Muscle of leg (tissue), 11 donors: Measurements from ENCODE around the gene C4BPB. TPM values are rescaled to one million over a fixed set of nuclear protein-coding genes. Genes with fewer than 3 reads are reported as not detected.

ENCODE experiments used
- DNase-seq: peaks from one replicate; pipeline ENCODE4 v3.0.0; 2013
- H3K27ac ChIP-seq: one replicate; pipeline ENCODE4 v1.5.1; 2013; ENCODE audit warnings: mild to moderate bottlenecking, low read length, control low read depth
- H3K27me3 ChIP-seq: one replicate; pipeline ENCODE4 v1.6.1; 2013; ENCODE audit warnings: low read length; ENCODE audit not compliant: control insufficient read depth, insufficient read depth
- H3K36me3 ChIP-seq: one replicate; pipeline ENCODE4 v1.6.1; 2013; ENCODE audit warnings: low read length; ENCODE audit not compliant: control insufficient read depth, insufficient read depth
- H3K4me1 ChIP-seq: one replicate; pipeline ENCODE4 v1.6.1; 2013; ENCODE audit warnings: low read length; ENCODE audit not compliant: control insufficient read depth, insufficient read depth
- H3K4me3 ChIP-seq: one replicate; pipeline ENCODE4 v1.5.1; 2013; ENCODE audit warnings: low read length, control low read depth
- H3K9me3 ChIP-seq: replicated peaks from 2 replicates; pipeline ENCODE4 v1.6.1; 2013; ENCODE audit warnings: low read depth, low read length; ENCODE audit not compliant: control insufficient read depth
- WGBS: methylation state at CpG from one replicate; pipeline ENCODE4 v1.1.5; 2013; ENCODE audit warnings: missing lambda C conversion rate; ENCODE audit not compliant: insufficient coverage; 5-methylcytosine and 5-hydroxymethylcytosine counted together
- polyA plus RNA-seq, 8 donors: library from polyadenylated mRNA; unstranded; fragments of 120-200 nt; gene quantifications; one replicate each; pipeline versions ENCODE4 v1.2.1 to v1.2.3, GENCODE V29; 2013; ENCODE audit warnings: inconsistent platforms in 1 of 8, low replicate concordance in 1 of 8; ENCODE audit not compliant: insufficient read length in 8 of 8, insufficient read depth in 1 of 8
- total RNA-seq: library from RNA; stranded (reverse); fragments of 120-200 nt; gene quantifications from one replicate; pipeline ENCODE4 v1.2.4, GENCODE V29; 2013

Gene C4BPB
- total and polyA plus RNA-seq, 9 donors, result 0.11 to 0.53 (median 0.32) TPM; not detected in 1

GRCh38 chr1:207049974-207050391, 38.7 kb upstream of the C4BPB start:
- no peaks in the 10 kb centered on the region for H3K27me3 ChIP-seq
- H3K36me3 ChIP-seq, result peaks cover 10% of the 10 kb centered on the region
- peaks cover 21% of the 10 kb centered on the region for H3K4me1 ChIP-seq
- no peaks in the 10 kb centered on the region for H3K9me3 ChIP-seq
- 4% methylated on average over 4 of the region's 6 CpGs for WGBS
- peak overlapping the region; percentile 90 for H3K27ac ChIP-seq
- H3K4me3 ChIP-seq, result peak overlapping the region; percentile 98
- DNase-seq, result peak; percentile 71

- H3K27me3 ChIP-seq, result no peaks in the 10 kb centered on the region
- H3K36me3 ChIP-seq, result peaks cover 10% of the 10 kb centered on the region
- H3K27ac ChIP-seq, result peak overlapping the region; percentile 90
- H3K9me3 ChIP-seq, result no peaks in the 10 kb centered on the region
- peak; percentile 97 for DNase-seq
- H3K4me3 ChIP-seq, result peak overlapping the region; percentile 98
- WGBS, result 0% methylated on average over 44 of the region's 47 CpGs
- H3K4me1 ChIP-seq, result peaks cover 23% of the 10 kb centered on the region
Observed at GRCh38 chr1:207050480-207051190, 38.0 kb upstream of the C4BPB start.

- DNase-seq, result no peak
- no peaks in the 10 kb centered on the region for H3K27me3 ChIP-seq
- H3K4me3 ChIP-seq, result peak within 1 kb of the TSS; percentile 98
- peaks cover 23% of the 10 kb centered on the region for H3K4me1 ChIP-seq
- no peaks in the 10 kb centered on the region for H3K9me3 ChIP-seq
- peaks cover 10% of the 10 kb centered on the region for H3K36me3 ChIP-seq
- peak within 1 kb of the TSS; percentile 90 for H3K27ac ChIP-seq
- WGBS, result 76% methylated on average over 5 of the region's 15 CpGs
Observed at GRCh38 chr1:207051191-207051943, 37.3 kb upstream of the C4BPB start, which contains the start of gene YOD1. Gene YOD1, minus strand, starts transcription at chr1:207051208. Its CDS starts 178 bp downstream, at chr1:207051030.

DNA sequence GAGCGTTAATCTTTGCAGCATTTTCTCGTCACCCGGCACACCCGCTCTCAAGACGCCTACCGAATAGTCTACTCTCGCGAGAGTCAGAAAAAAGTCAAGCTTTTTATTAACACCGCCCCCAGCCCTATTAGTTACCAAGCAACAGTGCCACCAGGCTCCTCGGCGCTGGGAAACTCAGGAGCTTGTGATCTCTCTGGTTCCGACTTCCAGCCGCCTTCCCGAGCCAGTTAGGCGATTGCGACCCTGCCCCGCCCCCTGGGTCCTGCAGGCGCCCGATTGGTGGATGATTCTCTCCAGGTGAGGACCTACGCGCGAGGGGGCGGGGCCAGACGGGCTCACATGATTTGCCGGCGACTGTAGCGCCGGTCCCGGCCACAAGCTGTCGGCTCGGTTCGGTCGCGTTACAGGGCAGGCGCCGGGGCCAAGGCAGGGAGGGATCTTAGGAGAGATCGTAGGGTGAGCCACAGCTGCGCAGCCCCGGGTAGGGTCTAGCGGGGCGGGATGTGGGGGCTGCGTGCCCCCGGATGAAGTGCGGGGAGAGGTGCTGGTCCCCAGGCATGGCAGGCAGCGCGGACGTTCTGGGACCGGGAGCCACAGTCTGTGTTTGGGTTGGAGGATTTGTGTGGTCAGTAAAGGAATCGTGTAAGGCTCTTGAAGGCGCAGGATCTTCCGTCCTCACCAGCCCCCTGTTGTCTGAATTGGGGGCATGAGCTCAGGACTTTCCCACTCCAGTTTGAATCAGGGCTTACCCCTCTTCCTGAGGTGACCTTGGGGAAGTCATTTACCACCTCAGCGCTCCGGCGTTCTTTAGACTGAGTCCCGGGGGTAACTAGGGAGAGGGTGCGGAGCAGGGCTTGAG, 35.5 kb upstream of the C4BPB start, which contains the start of gene PFKFB2:
PFKFB2 (plus strand) TSS at position 365 of the 859 bp plus-strand sequence. CDS start 1,443 bp downstream, outside the sequence.
- Histone ChIP-seq H3K36me3 (peaks cover 10% of the 10 kb centered on the region), H3K4me3 (peak within 1 kb of the TSS; percentile 83), H3K4me1 (peaks cover 27% of the 10 kb centered on the region), H3K27me3 (no peaks in the 10 kb centered on the region), H3K27ac (peak within 1 kb of the TSS; percentile 87), H3K9me3 (no peaks in the 10 kb centered on the region)
- DNase-seq, result peak; percentile 97
- WGBS, result under 1% methylated on average over 50 of the region's 56 CpGs

DNA sequence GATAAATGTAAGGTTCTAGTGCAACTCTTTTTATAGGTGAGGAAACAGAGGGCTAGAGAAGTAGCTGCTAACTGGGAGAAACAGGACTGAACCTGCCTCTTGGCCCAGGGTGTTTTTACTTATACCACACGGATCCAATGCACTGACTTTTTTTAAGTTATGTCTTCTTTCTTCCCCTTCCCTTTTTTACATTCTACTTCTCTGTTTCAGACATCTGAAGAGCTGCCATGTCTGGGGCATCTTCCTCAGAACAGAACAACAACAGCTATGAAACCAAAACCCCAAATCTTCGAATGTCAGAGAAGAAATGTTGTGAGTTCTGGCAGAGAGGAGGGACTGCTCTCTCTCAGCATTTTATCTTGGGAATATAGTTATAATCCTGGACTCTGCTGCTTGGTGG, 34.2 kb upstream of the C4BPB start:
- Histone ChIP-seq H3K36me3 (no peaks in the 10 kb centered on the region), H3K27ac (peak overlapping the region; percentile 30), H3K4me3 (no peak overlapping the region), H3K9me3 (no peaks in the 10 kb centered on the region), H3K4me1 (peaks cover 24% of the 10 kb centered on the region), H3K27me3 (no peaks in the 10 kb centered on the region)
- peak; percentile 43 for DNase-seq
- 33% methylated on average over 1 of the region's 2 CpGs for WGBS

GRCh38 chr1:207055386-207056001, 33.2 kb upstream of the C4BPB start:
- WGBS, result no CpG with 5 or more reads among the region's 3 CpGs
- no peak overlapping the region for H3K4me3 ChIP-seq
- peak overlapping the region; percentile 67 for H3K27ac ChIP-seq

DNA sequence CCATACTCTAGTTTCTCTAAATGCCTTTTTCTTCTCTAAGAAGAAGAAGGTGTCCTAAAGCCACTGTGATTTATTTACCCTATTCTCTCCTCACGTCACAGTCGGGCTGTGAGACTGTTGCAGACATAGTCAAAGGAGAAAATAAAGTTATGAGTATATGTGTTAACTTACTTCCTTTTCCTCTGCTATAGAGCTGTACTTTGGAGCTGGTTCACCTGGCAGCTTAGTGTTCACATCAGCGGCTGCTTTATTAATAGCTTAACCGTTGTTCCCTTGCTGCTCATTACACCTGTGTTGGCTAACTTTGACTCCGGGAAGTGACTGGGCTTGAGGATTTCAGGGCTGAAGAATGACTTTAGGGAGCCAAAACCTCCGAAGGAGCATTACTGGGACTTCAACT, 32.0 kb upstream of the C4BPB start:
- Histone ChIP-seq H3K36me3 (no peaks in the 10 kb centered on the region), H3K4me3 (no peak overlapping the region), H3K4me1 (peaks cover 17% of the 10 kb centered on the region), H3K27ac (peak overlapping the region; percentile 17), H3K9me3 (no peaks in the 10 kb centered on the region), H3K27me3 (no peaks in the 10 kb centered on the region)
- no peak for DNase-seq
- 71% methylated on average over 4 of the region's 6 CpGs for WGBS

More at GRCh38 chr1:207055386-207056001, 33.2 kb upstream of the C4BPB start:
- DNase-seq, result peak; percentile 27
- no peaks in the 10 kb centered on the region for H3K9me3 ChIP-seq
- H3K27me3 ChIP-seq, result no peaks in the 10 kb centered on the region
- H3K4me1 ChIP-seq, result peaks cover 24% of the 10 kb centered on the region
- H3K36me3 ChIP-seq, result no peaks in the 10 kb centered on the region

- Histone ChIP-seq H3K27me3 (no peaks in the 10 kb centered on the region), H3K9me3 (no peaks in the 10 kb centered on the region), H3K36me3 (peaks cover 8% of the 10 kb centered on the region), H3K27ac (no peak overlapping the region), H3K4me3 (no peak overlapping the region), H3K4me1 (peaks cover 10% of the 10 kb centered on the region)
- no peak for DNase-seq
- no CpG with 5 or more reads among the region's 4 CpGs for WGBS
Observed at GRCh38 chr1:207058252-207058651, 30.4 kb upstream of the C4BPB start.
